ENCODE data around the gene VOPP1.

Gene VOPP1

DNA sequence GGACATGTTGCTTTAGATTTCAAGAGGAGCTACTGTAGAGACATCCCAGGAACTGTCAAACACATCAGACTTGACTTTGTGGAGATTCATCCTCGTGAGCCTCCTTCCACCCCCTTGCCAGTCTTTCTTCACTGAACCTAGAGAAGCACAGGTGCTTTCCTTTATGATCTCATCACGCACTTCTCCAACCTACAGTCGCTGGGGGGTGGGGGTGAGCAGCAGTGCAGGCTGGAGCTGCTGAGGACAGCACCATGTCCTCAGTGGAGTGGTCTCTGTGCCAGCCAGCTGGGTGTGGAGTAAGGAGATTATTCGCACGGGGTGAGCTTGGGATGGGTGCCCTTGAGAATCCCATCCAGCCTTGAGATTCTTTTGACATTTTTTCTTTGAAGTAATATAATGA is 88.1 kb downstream of the VOPP1 start:
- no peaks in the 10 kb centered on the region for H3F3A ChIP-seq (ENCODE audit: insufficient read depth)
- TF ChIP-seq CTCF (IDR thresholded peaks at IDR 0.05; ENCODE audit: insufficient read depth, low read length, poor library complexity, severe bottlenecking) (no peak), EZH2phosphoT487 (conservative IDR thresholded peaks at IDR 0.05; ENCODE audit: low read length) (no peak)
- no peaks in the 10 kb centered on the region for H3K27me3 ChIP-seq (ENCODE audit: low read length)
- no peaks in the 10 kb centered on the region for H3K9me2 ChIP-seq (replicated peaks; ENCODE audit: insufficient read depth, low read length)
- no peaks in the 10 kb centered on the region for H3K79me2 ChIP-seq (ENCODE audit: insufficient read depth, low read length)
- H3K4me2 ChIP-seq (ENCODE audit: low read depth, low read length, poor library complexity, severe bottlenecking), result no peak overlapping the region
- no peaks in the 10 kb centered on the region for H4K20me1 ChIP-seq (ENCODE audit: low read depth, low read length)
- H3K4me3 ChIP-seq (ENCODE audit: insufficient read depth, low read length, poor library complexity, severe bottlenecking), result no peak overlapping the region
- no peak overlapping the region for H3K27ac ChIP-seq (ENCODE audit: low read depth, low read length)
- H2AFZ ChIP-seq (ENCODE audit: low read depth, low read length, severe bottlenecking), result no peak overlapping the region
- H3K9ac ChIP-seq (ENCODE audit: low read length), result no peak overlapping the region
- H3K9me3 ChIP-seq (ENCODE audit: insufficient read depth, low read length), result no peaks in the 10 kb centered on the region
- no peaks in the 10 kb centered on the region for H3K36me3 ChIP-seq (ENCODE audit: low read length)

DNA sequence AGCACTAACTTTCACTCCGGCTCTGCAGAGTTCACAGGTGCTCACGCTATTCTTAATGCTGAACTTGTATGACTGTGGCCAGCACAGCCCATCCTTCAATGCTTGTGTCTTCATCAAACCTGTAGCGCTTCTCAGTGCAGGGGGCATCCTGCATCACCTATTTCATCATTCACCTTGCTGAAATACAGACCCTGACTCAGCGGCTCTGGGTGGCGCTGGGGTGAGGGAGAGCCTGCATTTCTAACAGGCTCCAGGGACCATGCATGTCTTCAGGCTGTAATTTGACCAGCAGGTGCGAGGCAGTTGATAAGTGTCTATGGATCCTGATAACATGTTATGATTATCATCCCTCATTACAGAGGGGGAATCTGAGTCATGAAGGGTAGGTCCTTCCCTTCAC is 89.3 kb downstream of the VOPP1 start:
- Histone ChIP-seq H2AFZ (ENCODE audit: low read depth, low read length, severe bottlenecking) (no peak overlapping the region), H3K79me2 (ENCODE audit: insufficient read depth, low read length) (no peaks in the 10 kb centered on the region), H4K20me1 (ENCODE audit: low read depth, low read length) (no peaks in the 10 kb centered on the region), H3K9me2 (replicated peaks; ENCODE audit: insufficient read depth, low read length) (no peaks in the 10 kb centered on the region), H3K9ac (ENCODE audit: low read length) (no peak overlapping the region), H3K27me3 (ENCODE audit: low read length) (no peaks in the 10 kb centered on the region), H3K4me2 (ENCODE audit: low read depth, low read length, poor library complexity, severe bottlenecking) (no peak overlapping the region), H3F3A (ENCODE audit: insufficient read depth) (no peaks in the 10 kb centered on the region), H3K27ac (ENCODE audit: low read depth, low read length) (no peak overlapping the region), H3K4me3 (ENCODE audit: insufficient read depth, low read length, poor library complexity, severe bottlenecking) (no peak overlapping the region), H3K36me3 (ENCODE audit: low read length) (no peaks in the 10 kb centered on the region), H3K9me3 (ENCODE audit: insufficient read depth, low read length) (no peaks in the 10 kb centered on the region)
- TF ChIP-seq EZH2phosphoT487 (conservative IDR thresholded peaks at IDR 0.05; ENCODE audit: low read length) (no peak), CTCF (IDR thresholded peaks at IDR 0.05; ENCODE audit: insufficient read depth, low read length, poor library complexity, severe bottlenecking) (no peak)

DNA sequence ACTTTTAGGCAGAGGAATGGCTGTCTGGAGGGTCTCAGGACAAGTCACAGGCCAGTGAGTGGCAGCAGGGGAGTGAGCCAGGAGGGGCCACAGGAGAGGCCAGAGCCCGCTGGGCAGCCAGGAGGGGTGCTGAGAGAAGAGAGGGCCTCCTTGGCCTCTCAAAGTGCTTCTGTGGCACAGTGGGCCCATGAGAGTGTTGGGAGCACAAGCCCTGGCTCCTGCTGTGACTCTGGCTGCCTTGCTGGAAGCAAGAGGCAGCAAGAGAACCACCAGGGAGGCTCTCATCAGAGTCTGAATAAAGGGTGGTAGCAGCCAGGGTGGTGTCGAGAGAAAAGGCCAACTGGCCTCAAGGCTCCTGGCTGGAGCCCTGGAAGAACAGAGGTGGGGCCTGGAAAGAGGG is 91.1 kb downstream of the VOPP1 start:
- no peaks in the 10 kb centered on the region for H3F3A ChIP-seq (ENCODE audit: insufficient read depth)
- H3K4me3 ChIP-seq (ENCODE audit: insufficient read depth, low read length, poor library complexity, severe bottlenecking), result no peak overlapping the region
- no peak overlapping the region for H2AFZ ChIP-seq (ENCODE audit: low read depth, low read length, severe bottlenecking)
- H3K27me3 ChIP-seq (ENCODE audit: low read length), result no peaks in the 10 kb centered on the region
- no peaks in the 10 kb centered on the region for H3K79me2 ChIP-seq (ENCODE audit: insufficient read depth, low read length)
- H3K27ac ChIP-seq (ENCODE audit: low read depth, low read length), result no peak overlapping the region
- no peak overlapping the region for H3K4me2 ChIP-seq (ENCODE audit: low read depth, low read length, poor library complexity, severe bottlenecking)
- TF ChIP-seq CTCF (IDR thresholded peaks at IDR 0.05; ENCODE audit: insufficient read depth, low read length, poor library complexity, severe bottlenecking) (no peak), EZH2phosphoT487 (conservative IDR thresholded peaks at IDR 0.05; ENCODE audit: low read length) (no peak)
- no peaks in the 10 kb centered on the region for H3K9me3 ChIP-seq (ENCODE audit: insufficient read depth, low read length)
- H3K36me3 ChIP-seq (ENCODE audit: low read length), result no peaks in the 10 kb centered on the region
- no peaks in the 10 kb centered on the region for H4K20me1 ChIP-seq (ENCODE audit: low read depth, low read length)
- H3K9ac ChIP-seq (ENCODE audit: low read length), result no peak overlapping the region
- H3K9me2 ChIP-seq (replicated peaks; ENCODE audit: insufficient read depth, low read length), result no peaks in the 10 kb centered on the region

GRCh38 chr7:55478700-55479099 is 93.6 kb downstream of the VOPP1 start:
- no peaks in the 10 kb centered on the region for H3K9me2 ChIP-seq (replicated peaks; ENCODE audit: insufficient read depth, low read length)
- H3K79me2 ChIP-seq (ENCODE audit: insufficient read depth, low read length), result no peaks in the 10 kb centered on the region
- H3K9me3 ChIP-seq (ENCODE audit: insufficient read depth, low read length), result no peaks in the 10 kb centered on the region
- no peak overlapping the region for H3K27ac ChIP-seq (ENCODE audit: low read depth, low read length)
- no peak overlapping the region for H3K4me2 ChIP-seq (ENCODE audit: low read depth, low read length, poor library complexity, severe bottlenecking)
- no peak for TF ChIP-seq CTCF (IDR thresholded peaks at IDR 0.05; ENCODE audit: insufficient read depth, low read length, poor library complexity, severe bottlenecking)
- no peak for TF ChIP-seq EZH2phosphoT487 (conservative IDR thresholded peaks at IDR 0.05; ENCODE audit: low read length)
- H3K27me3 ChIP-seq (ENCODE audit: low read length), result no peaks in the 10 kb centered on the region
- H4K20me1 ChIP-seq (ENCODE audit: low read depth, low read length), result no peaks in the 10 kb centered on the region
- no peak overlapping the region for H3K4me3 ChIP-seq (ENCODE audit: insufficient read depth, low read length, poor library complexity, severe bottlenecking)
- H3K9ac ChIP-seq (ENCODE audit: low read length), result no peak overlapping the region
- H2AFZ ChIP-seq (ENCODE audit: low read depth, low read length, severe bottlenecking), result no peak overlapping the region
- H3K36me3 ChIP-seq (ENCODE audit: low read length), result no peaks in the 10 kb centered on the region
- no peaks in the 10 kb centered on the region for H3F3A ChIP-seq (ENCODE audit: insufficient read depth)
